Left kidney (tissue), 2 donors: ENCODE measurements around the gene POLR2C. TPM values are rescaled to one million over a fixed set of nuclear protein-coding genes. Genes with fewer than 3 reads are reported as not detected.

Source experiments
- DNase-seq: peaks from one replicate; pipeline ENCODE4 v3.0.0-alpha.2; 2013
- polyA plus RNA-seq: library from polyadenylated mRNA; unstranded; fragments of 120-200 nt; gene quantifications from one replicate; pipeline ENCODE4 v1.2.1, GENCODE V29; 2013; ENCODE audit not compliant: insufficient read length

POLR2C gene
- polyA plus RNA-seq, 1 donor = 84.3 TPM

GRCh38 chr16:57446531-57447185 is 15.8 kb upstream of the POLR2C start:
- DNase-seq = peak; percentile 13

- peak; percentile 94 for DNase-seq
These were observed 15.1 kb upstream of the POLR2C start, which contains the start of the genes CIAPIN1 and COQ9 for GRCh38 chr16:57447186-57447962. Gene CIAPIN1, minus strand, starts transcription at chr16:57447385. Its CDS starts 6,457 bp downstream, at chr16:57440928. Gene COQ9, plus strand, starts transcription at chr16:57447479. Its CDS starts 27 bp downstream, at chr16:57447506.

GRCh38 chr16:57452021-57452420 is 10.5 kb upstream of the POLR2C start:
- DNase-seq = no peak

- no peak for DNase-seq
These were observed 491 bp downstream of the POLR2C start for GRCh38 chr16:57462978-57463362.

GRCh38 chr16:57464523-57464922 is 2.0 kb downstream of the POLR2C start:
- no peak for DNase-seq

GRCh38 chr16:57468346-57468745 is 5.9 kb downstream of the POLR2C start:
- DNase-seq = no peak

- no peak for DNase-seq
These were observed 6.6 kb downstream of the POLR2C start for GRCh38 chr16:57469046-57469445.

GRCh38 chr16:57469917-57470470 is 7.5 kb downstream of the POLR2C start:
- DNase-seq = no peak

GRCh38 chr16:57470711-57471110 is 8.2 kb downstream of the POLR2C start:
- DNase-seq = no peak

GRCh38 chr16:57471209-57471608 is 8.7 kb downstream of the POLR2C start:
- DNase-seq = no peak

- no peak for DNase-seq
These were observed 9.6 kb downstream of the POLR2C start for GRCh38 chr16:57471852-57472664.

GRCh38 chr16:57472665-57473060 is 10.2 kb downstream of the POLR2C start:
- no peak for DNase-seq

- no peak for DNase-seq
These were observed 10.8 kb downstream of the POLR2C start for GRCh38 chr16:57473176-57473840.

GRCh38 chr16:57473906-57474305 is 11.4 kb downstream of the POLR2C start:
- DNase-seq = no peak

- DNase-seq = no peak
These were observed 12.5 kb downstream of the POLR2C start for GRCh38 chr16:57474671-57475661.

- peak; percentile 53 for DNase-seq
These were observed 13.3 kb downstream of the POLR2C start for GRCh38 chr16:57475711-57476339.

- no peak for DNase-seq
These were observed 14.3 kb downstream of the POLR2C start for GRCh38 chr16:57476546-57477410.

- DNase-seq = no peak
These were observed 15.2 kb downstream of the POLR2C start for GRCh38 chr16:57477531-57478202.
